Stimulated activated CD4-positive, alpha-beta T cell treated with anti-CD3 and anti-CD28 coated beads, Interleukin-2, amount 100 ng/mL, for 24 hours (primary cell): ENCODE results near the gene MAGI3.
"Not testable (repeated sequence)": the region's sequence is repeated elsewhere in the genome, so short reads cannot be mapped to it uniquely, and the experiment has no call there.

ENCODE experiments used
- DNase-seq, 2 donors: peaks; one replicate each; pipeline ENCODE4 v3.0.0-alpha.2; 2020

Gene MAGI3

DNA sequence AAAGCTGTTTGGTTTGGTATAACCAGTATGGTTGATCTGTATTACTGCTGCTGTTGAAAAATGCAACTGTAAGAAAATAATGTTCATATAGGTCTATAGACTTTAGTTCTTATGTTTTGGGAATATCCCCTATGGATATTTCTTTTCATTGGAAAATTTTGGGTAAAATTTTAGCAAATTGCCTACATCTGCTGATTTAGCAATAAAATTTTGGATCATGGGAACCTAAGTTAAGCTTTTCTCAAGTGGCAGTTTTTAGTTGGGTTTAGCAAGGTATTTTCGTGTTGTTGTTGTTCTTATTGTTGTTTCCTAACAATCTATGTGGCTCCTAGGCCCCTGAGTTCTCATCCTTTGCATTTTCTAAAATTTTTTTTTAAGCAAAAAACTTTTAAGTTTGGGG lies 201.9 kb downstream of the MAGI3 start:
- DNase-seq, result no peak

GRCh38 chr1:113593550-113594297 lies 203.4 kb downstream of the MAGI3 start:
- no peak for DNase-seq

DNA sequence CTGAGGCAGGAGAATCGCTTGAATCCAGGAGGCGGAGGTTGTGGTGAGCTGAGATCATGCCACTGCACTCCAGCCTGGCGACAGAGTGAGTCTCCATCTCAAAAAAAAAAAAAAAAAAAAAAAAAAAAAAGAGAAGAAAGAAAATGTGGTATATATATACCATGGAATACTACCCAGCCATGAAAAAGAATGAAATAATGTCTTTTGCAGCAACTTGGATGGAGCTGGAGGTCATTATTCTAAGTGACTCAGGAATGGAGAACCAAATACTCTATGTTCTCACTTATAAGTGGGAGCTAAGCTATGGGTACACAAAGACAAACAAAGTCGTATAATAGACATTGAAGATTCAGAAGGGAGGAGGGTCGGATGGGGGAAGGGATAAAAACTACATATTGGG lies 214.2 kb downstream of the MAGI3 start:
- not testable (repeated sequence) for DNase-seq

DNA sequence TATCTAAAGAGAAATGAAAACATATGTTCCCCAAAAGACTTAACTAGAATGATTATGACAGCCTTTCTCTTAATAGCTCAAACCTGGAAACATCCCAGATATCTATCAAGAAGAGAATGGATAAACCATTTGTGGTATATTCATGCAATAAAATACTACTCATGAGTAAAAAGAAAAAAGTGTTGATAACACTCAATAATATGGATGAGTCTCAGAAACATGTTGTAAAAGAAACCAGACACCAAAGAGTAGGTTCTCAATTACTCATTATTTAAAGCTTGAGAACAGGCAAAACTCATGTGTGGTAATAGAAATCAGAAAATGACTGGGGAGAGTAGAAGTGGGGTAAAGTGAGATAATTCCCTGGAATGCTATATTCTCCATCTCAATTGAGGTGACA lies 214.8 kb downstream of the MAGI3 start:
- DNase-seq, result no peak

GRCh38 chr1:113608399-113608798 lies 218.1 kb downstream of the MAGI3 start:
- no peak for DNase-seq

DNA sequence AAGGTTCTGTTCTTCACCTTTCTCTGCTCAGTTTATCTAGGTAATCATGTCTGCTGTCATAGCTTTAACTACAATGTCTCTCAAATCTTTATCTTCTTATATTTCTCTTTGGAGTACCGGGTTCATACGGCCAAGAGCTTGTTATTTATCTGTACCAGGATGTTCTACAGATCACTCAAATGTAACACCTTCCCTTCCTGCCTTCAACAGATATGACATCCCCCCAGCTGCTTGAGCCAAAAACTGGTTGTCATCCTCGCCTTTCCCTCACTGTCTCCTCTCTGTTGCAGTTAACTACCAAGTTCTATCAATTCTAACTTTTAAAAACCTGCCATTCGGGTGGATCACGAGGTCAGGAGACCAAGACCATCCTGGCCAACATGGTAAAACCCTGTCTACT lies 220.1 kb downstream of the MAGI3 start:
- DNase-seq, result no peak

DNA sequence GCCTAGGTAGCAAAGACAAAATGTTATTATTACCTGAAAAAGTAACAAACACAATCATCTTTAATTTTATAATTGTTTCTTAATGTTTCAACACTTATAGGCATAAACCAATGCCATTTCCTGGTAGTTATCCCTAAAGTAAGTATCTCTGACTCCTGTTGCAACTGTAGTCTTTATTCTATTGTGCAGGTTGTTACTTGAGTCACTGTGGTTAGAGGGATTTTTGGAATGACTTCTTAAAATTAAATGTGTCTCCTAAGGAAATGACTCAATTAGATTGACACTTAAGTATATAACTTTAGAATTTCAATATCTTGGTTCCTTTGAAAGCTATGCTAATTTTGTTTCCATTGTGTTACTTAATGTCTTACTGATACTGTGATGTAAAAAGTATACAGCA lies 225.1 kb downstream of the MAGI3 start:
- no peak for DNase-seq

GRCh38 chr1:113616156-113616555 lies 225.8 kb downstream of the MAGI3 start:
- DNase-seq, result no peak

DNA sequence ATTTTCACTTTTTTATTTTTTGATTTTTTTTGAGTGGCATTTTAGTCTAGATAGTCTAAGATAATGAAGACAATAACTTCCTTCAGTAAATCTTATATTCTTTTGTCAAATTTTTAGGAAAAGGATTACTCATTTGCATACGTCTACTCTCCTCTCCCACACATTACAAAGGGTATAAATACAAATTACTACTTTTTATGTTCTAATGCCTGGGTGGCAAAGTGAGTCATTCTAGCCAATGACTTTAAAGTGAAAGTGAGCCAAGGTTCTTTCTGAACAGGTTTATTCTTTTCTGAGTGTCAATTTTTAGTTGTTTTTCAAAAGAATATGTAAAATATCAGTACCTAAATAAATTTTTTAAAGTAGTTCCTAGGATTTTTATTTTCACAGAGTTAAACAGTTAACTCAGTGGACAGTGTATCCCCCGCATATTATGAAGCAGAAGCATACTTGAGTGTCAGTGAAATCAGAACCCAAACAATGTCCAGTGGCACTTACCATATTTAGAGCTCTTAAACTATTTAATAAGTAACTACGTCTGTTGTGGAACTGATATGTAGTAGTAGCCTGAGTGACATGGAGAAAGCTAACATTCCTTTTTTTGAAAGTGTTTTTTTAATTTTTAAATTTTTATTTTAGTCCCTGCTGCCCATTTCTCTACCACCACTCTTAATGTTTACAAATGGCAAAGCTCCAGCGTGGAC lies 227.3 kb downstream of the MAGI3 start:
- DNase-seq, result no peak

GRCh38 chr1:113628997-113629396 lies 238.7 kb downstream of the MAGI3 start:
- DNase-seq, result no peak

DNA sequence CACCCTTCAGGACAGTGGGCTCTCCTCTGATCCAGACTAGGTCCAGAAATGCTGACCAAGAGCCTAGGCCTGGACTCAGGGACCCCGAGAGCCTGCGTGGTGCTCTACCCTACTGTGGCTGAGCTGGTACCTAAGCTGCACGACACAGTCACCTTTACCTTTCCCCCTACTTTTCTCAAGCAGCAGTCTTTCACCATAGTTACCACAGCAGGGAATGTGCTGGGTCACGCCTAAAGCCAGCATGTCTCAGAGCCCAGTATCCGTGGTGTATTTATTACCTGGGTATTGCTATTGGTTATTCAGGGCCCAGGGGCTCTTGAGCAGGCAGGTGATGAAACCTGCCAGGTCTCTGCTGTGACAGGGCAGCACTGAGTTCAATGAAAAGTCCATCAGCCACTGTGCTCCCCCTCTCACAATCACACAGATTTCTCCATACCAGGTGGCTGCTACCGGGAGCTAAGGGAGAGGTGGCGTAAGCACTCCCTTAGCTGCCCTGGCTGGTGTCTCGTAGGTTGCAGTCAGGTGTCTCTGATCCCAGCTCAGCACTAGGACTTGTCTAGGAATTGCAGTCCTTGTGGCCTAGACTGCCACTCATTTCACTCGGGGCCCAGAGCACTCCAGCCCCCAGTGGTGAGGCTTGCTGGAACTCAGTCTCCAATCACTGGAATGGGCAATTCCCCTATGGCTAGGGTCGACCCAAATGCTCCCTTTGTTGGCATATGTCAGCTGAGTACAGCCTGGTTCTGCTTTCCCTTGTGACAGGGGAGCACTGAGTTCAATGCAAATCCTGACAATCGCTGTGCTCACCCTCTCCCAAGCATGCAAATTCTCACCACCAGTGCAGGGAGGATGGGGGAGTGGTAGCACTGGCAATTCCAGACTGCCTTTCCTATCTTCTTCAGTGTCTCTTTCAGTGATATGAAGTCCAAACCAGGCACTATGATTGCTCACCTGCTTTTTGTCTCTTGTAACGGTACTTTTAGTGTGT lies 240.3 kb downstream of the MAGI3 start:
- DNase-seq, result no peak

- DNase-seq, result no peak
Observed at GRCh38 chr1:113641396-113641795, 251.1 kb downstream of the MAGI3 start.

DNA sequence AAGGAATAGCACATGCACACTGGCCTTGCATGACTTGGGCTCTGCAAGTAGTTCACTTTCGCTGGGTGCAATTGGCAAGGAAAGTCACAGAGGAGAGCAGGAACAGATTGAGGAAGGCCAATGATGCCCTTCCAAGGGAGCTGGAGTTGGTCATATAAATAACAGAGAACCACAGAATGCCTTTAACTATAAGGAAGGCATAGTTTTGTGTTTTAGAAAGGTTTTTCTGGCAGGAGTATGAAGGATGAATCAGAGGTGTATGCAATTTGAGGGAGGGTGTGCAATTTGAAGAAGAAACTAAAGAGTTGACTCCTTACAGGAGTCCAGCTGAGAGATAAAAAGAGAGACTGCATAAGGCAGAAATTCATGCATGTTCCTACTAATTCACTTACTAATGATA lies 256.8 kb downstream of the MAGI3 start:
- no peak for DNase-seq

- no peak for DNase-seq
Observed at GRCh38 chr1:113648478-113648877, 258.2 kb downstream of the MAGI3 start.

DNA sequence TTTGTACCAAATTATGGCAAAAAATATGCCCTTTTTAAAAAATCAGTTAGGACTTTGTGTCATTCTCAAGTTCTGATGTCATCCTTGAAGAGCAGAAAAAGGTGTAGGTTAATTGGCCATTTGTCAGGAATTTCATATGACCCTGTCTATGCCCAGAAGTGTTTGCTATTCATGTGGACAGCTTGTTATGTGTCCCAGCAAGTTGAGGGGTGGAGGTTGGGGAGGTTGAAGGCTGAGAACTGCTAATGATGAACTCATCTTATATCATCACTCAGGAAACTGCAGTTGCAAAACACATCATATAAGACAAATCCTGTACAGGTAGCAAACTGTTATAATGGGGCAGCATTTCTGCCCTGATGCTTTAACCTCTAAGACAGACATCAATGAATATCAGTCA lies 262.5 kb downstream of the MAGI3 start:
- no peak for DNase-seq

DNA sequence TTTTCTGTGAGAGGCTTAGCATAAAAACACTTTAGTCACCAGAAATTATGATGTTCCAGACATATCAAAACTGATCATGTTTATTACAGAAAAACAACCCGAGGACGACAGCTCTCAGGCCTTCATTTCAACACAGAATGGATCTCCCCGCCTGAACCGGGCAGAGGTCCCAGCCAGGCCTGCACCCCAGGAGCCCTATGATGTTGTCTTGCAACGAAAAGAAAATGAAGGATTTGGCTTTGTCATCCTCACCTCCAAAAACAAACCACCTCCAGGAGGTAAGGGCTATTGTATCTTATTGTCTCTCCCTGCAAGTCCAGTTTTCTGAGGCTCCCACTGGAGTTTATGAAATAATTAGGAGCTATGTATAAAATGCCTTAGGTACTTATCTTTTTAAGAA lies 263.4 kb downstream of the MAGI3 start:
- DNase-seq, result no peak

DNA sequence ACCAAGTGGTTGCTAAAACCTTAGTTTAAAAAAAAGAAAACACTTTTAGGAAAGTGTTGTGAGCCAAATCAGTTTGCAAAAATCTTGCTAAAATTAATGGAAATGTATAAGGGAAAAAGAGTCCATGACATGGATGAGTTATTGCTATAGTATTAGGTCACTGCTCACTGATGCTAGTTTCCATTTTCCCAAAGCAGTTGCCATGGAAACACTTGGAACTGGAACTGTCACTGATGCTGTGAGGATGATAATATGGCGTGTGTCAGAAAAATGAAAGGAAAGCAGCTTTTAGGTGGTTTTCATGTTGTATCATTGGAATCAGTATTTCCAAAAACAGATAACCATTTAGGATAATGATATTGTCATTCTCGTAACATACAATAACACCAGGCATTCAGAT lies 264.6 kb downstream of the MAGI3 start:
- DNase-seq, result no peak

- no peak for DNase-seq
Observed at GRCh38 chr1:113657126-113657525, 266.8 kb downstream of the MAGI3 start.

GRCh38 chr1:113657556-113658063 lies 267.3 kb downstream of the MAGI3 start:
- no peak for DNase-seq

GRCh38 chr1:113659035-113659434 lies 268.7 kb downstream of the MAGI3 start:
- no peak for DNase-seq

DNA sequence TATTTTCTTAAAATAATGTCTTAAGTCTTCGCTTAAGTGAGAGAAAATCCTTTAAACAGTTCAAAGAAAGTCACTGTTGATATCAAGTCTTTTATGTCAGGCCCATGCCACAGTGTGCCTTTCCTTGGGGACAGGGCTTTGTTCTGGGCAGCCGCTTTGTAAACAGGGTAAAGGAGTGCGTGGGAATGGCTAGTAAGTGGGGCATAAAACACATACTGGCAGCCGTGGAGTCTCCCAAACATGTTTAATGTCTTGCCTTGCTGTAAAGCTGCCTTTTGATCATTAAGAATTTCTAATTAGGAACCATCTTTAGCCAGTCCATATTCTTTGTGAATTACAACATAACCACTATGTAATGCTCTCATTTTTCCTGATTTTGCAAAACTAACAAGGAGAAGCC lies 269.2 kb downstream of the MAGI3 start:
- DNase-seq, result no peak

GRCh38 chr1:113660088-113660487 lies 269.8 kb downstream of the MAGI3 start:
- no peak for DNase-seq

- DNase-seq, result no peak
Observed at GRCh38 chr1:113662101-113662500, 271.8 kb downstream of the MAGI3 start.
